ENCODE measurements around the gene SYT15B.
"Not testable (repeated sequence)": the region's sequence is repeated elsewhere in the genome, so short reads cannot be mapped to it uniquely, and the experiment has no call there.

Gene SYT15B

DNA sequence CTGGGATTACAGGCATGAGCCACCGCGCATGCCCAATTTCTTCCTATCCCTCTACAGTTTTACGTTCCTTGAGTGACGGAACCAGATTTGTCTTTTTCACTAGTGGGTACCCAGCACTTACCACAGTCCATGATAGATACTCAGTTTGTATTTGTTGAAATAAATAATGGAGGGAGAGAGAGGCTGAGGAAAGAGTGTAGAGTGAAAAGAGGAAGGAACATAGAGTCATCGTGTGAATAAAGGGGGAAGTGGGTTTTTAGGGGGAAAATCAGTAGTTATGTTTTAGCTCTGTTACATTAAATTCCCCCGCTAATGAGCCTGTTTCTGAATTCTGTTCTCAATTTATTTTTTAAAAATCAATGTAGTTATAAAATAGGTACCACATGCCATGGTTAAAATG, 37.7 kb downstream of the SYT15B start:
- DNase-seq (ENCODE audit: low spot score): not testable (repeated sequence)

- not testable (repeated sequence) for DNase-seq (ENCODE audit: low spot score)
These were observed 38.3 kb downstream of the SYT15B start for GRCh38 chr10:47725047-47725446.

DNA sequence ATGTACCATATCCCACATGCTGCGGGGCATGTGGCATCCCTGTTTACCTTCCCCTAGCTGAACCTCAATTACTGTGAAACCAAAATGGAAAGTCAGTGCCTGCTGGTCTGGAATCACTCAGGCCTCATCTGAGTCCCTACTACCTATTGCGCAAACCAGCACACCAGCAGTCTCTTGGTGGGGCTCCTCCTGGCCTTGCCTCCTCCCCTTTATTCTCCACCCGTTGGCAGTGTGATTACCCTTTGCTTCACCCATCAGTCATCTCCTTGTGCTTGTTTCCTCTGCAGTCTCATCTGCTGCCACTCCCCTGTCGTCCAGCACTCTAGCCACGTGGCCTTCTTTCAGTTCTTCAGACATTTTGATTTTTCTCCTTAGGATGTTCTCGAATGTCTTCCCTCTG, 39.3 kb downstream of the SYT15B start:
- DNase-seq (ENCODE audit: low spot score): not testable (repeated sequence)

- not testable (repeated sequence) for DNase-seq (ENCODE audit: low spot score)
These were observed 40.0 kb downstream of the SYT15B start for GRCh38 chr10:47723362-47723761.

DNA sequence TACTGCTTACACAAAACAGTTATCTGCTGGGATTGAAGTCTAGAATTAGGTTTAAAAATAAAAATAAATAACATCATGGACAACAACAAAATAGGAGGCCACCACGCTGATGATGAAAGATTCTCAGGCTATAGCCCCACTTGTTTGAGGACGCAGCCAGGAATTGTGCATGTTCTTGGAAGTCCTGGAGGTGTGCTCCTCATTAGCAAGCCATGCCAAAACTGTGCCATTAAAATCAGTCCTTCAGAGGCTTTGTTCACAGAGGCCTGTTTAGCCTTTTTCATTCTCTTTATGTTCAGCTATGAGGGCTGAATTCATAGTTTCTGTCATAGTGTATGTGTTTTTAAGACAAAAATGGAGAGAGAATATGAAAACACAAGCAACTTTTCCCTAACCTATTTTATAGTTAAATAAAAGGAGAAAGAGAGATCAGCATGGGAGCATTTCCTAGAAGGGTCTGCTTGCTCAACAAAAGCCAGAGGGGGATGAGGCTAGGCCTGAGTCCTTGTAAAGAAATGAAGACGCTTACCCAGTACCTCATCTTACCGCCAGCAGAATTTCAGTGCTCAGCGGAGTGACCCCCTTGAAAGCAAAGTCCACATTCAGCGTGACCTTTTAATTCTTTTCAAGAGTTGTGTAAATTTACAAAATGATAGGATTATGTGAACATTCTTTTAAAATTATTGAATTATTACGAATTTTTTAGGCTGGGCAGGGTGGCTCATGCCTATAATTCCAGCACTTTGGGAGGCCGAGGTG, 46.2 kb downstream of the SYT15B start:
- DNase-seq (ENCODE audit: low spot score): not testable (repeated sequence)

All from CD4-positive, alpha-beta T cell treated with Interleukin-15 for 4 hours (primary cell).